T-helper 2 cell treated with Interferon-gamma antibody and Interleukin-4, amounts not matched to agents 100 ng/mL and 5 ng/mL, for 36 hours (primary cell): ENCODE results near the gene ZNRF1. TPM values are rescaled to one million over a fixed set of nuclear protein-coding genes. Genes with fewer than 3 reads are reported as not detected.

ENCODE experiments used
- intact Hi-C: fragments of 100-400 bp; cut with micrococcal nuclease; formaldehyde crosslinking; loops from one replicate; pipeline ENCODE4 v1.15.1; 2023
- total RNA-seq: library from RNA; stranded (reverse); gene quantifications from 2 replicates; pipeline ENCODE4 v1.2.3, GENCODE V29; 2022

Gene ZNRF1
- total RNA-seq, 1 donor from 2014 or later = 17.6 TPM

DNA sequence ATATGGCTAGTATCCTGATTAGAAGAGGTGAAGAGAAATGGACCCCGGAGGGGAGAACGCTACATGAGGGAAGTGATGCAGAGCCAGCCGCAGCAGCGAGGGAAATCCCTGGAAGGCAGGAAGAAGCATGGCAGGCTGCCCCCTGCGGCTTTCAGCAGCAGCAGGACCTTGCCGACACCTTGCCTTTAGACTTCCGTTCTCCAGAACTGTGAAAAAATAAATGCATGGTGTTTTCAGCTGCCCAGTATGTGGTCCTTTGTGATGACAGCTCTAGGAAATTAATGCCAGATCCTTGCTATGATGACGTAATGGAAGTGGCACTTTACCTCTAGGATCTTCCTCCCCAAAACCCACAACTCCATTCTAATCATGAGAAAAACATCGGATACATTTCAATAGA, 139.8 kb downstream of the ZNRF1 start:
- intact Hi-C loops = no loop called here

DNA sequence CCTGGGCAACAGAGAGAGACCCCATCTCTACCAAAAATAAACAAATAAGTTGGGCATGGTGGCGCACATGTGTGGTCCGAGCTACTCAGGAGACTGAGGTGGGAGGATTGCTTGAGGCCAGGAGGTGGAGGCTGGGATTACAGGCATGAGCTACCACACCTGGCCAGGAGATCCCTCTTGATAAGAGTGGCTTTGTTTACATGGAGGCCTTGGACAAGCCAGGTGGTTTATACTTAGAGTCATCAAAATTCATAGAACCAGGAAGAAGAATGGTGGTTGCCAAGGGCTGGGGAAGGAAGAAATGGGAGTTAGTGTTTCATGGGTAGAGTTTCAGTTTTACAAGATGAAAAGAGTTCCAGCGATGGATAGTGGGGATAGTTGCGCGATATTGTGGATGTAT, 140.7 kb downstream of the ZNRF1 start:
- intact Hi-C loops = no loop called here

DNA sequence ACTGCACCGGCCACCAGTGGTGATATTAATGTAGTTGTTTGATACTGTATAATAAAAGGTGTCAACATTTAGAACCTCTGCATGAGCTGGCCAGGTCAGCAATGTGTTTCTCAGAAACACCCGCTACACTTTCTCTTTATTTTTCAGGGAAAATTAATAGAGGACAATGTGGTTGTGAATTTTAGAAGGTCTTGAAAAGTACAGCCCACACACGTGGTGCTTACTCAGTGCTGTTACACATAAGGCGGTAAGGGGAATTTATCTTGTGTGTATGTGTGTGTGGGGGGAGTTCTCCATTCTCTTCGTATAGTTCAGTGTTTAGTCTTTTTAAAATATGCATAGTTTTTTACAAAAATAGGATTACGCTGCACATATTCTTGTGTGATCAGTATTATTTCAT, 145.1 kb downstream of the ZNRF1 start:
- intact Hi-C loops = no loop called here

DNA sequence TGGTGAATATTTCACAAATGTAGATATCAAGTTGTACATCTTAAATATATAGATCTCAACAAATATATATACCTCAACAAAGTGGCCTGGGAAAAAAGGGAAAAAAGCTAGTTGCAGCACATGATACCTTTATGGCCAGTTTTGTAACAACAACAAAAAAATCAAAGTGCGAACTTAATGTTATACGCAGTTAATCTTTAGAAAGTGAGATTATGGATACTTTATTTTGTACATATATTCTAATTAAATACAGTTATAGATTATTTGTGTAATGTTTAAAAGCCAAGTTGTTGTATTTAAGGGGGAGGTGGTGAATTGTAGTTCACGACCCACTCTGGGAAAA, 149.1 kb downstream of the ZNRF1 start:
- intact Hi-C loops = loop anchor here (1.0 to 2.0 kb wide), 8 partner anchors 37 to 499 kb away; partner anchors contain the start of genes ADAT1, CFDP1, GABARAPL2 and KARS1

DNA sequence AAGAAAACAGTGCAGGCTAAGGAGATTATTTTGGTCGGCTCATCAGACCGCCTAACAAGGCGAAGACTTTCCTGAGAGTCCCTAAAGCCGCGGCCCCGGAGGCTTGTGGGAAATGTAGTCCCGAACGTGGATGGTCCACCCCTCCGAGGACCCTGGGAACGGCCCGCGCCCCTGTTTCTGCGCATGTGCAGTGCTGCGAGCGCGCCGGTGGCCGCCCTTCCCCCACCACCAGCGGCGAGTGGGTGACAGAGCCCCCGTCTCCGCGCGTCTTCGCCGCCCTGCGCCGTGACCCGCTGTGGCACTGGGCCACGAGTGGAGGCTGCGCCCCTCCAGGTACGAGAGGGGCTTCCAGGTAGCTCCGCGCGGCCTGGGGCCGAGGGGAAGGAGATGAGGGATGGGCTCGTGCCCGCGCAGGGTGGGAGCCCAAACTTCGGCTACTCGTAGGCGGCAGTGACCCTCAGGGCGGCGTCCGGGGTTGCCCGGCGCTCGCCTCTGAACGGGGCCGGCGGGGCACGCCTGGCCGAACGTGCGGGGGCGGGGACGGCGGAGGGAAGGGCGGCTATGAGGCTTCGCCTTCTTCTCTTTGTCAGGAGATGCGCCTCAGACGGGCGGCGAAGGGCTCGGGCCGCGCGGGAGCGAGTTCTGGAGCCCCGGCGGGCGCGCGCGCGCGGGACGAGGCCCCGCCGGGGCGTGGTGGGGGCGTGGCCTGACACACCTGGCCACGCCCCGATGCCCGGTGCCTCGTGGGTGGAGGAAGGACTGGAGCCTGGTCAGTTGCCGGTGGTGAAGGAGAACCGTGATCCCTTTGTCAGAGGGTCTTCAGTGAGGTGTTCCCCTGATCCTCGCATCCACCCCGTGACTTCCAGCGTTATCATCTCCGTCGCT, 149.7 kb downstream of the ZNRF1 start, which contains the start of gene ZFP1:
TSS of gene ZFP1 (plus strand) at position 214 of the 885 bp plus-strand sequence. CDS start 4,428 bp downstream, outside the sequence.
- intact Hi-C loops = loop anchor here (1.0 to 2.0 kb wide), 8 partner anchors 38 to 498 kb away; partner anchors contain the start of genes ADAT1, CFDP1, GABARAPL2 and KARS1

DNA sequence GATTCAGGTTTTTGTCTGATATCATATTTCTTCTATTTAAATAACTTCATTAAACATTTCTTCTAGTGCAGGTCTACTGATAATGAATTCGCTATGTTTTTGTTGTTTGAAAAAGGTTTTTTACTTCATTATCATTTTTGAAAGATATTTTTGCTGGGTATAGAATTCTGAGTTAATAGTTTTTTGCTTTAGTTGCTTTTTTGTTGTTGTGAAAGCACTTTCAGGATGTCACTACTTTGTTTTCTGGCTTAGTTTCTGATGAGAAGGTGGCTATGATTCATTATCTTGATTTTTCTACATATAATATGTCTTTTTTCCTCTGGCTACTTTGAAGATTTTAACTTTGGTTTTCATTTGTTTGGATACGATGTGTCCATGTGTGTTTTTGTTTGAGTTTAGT, 153.0 kb downstream of the ZNRF1 start:
- intact Hi-C loops = no loop called here

DNA sequence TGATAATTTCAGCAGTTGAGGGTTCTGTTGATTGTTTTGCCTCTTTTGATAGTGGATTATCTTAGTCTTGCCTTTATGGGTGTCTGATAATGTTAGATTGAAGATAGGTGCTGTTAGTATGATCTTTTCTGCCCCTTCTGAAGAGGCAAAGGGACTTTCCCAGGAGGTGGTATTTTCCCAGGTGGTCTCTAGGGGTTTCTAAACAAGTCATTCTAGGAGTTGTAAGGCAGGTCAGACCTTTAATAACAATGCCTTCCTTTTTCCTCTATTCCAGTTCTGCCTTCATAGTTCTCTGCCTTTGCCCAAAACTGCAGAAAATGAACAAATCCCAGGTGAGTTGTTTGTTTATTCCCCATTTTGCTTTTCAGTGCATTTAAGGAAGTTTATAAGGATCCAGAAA, 153.8 kb downstream of the ZNRF1 start:
- intact Hi-C loops = no loop called here

DNA sequence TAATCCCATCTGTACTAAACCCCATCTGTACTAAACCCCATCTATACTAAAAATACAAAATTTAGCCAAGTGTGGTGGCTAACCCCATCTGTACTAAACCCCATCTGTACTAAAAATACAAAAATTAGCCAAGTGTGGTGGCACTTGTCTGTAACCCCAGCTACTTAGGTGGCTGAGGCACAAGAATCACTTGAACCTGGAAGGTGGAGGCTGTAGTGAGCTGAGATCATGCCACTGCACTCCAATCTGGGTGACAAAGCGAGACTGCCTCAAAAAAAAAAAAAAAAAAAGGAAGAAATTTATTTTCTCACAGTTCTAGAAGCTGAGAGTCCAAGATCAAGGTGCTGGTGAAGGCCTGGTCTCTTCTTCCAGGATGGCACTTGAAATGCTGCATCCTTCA, 161.6 kb downstream of the ZNRF1 start:
- intact Hi-C loops = no loop called here

Other genes starting within 250 kb of the ZNRF1 start
- 0.34 and 0.75 TPM in 2 replicates for gene FA2H, start 224.2 kb upstream of the ZNRF1 start, total RNA-seq
- 63.9 and 65.8 TPM in 2 replicates for gene WDR59, start 13.9 kb upstream of the ZNRF1 start, total RNA-seq
- 0.16 and 0.34 TPM in 2 replicates for gene LDHD, start 117.8 kb downstream of the ZNRF1 start, total RNA-seq
- gene ZFP1, start 149.5 kb downstream of the ZNRF1 start, total RNA-seq = 11.4 and 11.7 TPM in 2 replicates
- gene CTRB2, start 208.1 kb downstream of the ZNRF1 start, total RNA-seq = not detected in 2 replicates
- not detected in 2 replicates for gene CTRB1, start 220.0 kb downstream of the ZNRF1 start, total RNA-seq